Activated CD4-positive, CD25-positive, alpha-beta regulatory T cell treated with anti-CD3 and anti-CD28 coated beads, Interleukin-2, amount 50 U/mL, for 72 hours (primary cell): ENCODE results near the gene PTPRF.
A peak's percentile ranks its signal among the peaks of the same experiment; 100 is the strongest.

Experiments used
- DNase-seq: peaks from one replicate; pipeline ENCODE4 v3.0.0; 2021

The PTPRF gene

GRCh38 chr1:43513471-43514173 lies 17.1 kb upstream of the PTPRF start:
- no peak for DNase-seq

GRCh38 chr1:43518935-43519686 lies 11.6 kb upstream of the PTPRF start:
- no peak for DNase-seq

GRCh38 chr1:43520100-43520778 lies 10.4 kb upstream of the PTPRF start:
- no peak for DNase-seq

- no peak for DNase-seq
Observed at GRCh38 chr1:43521078-43521477, 9.6 kb upstream of the PTPRF start.

- DNase-seq = no peak
Observed at GRCh38 chr1:43521756-43522155, 8.9 kb upstream of the PTPRF start.

GRCh38 chr1:43522431-43522775 lies 8.3 kb upstream of the PTPRF start:
- no peak for DNase-seq

- DNase-seq = no peak
Observed at GRCh38 chr1:43522776-43523480, 7.8 kb upstream of the PTPRF start.

GRCh38 chr1:43524804-43525203 lies 5.9 kb upstream of the PTPRF start:
- DNase-seq = no peak

GRCh38 chr1:43526002-43526401 lies 4.7 kb upstream of the PTPRF start:
- no peak for DNase-seq

- DNase-seq = no peak
Observed at GRCh38 chr1:43527111-43527878, 3.4 kb upstream of the PTPRF start.

- peak; percentile 84 for DNase-seq
Observed at GRCh38 chr1:43529206-43529731, 1.4 kb upstream of the PTPRF start.

- DNase-seq = no peak
Observed at GRCh38 chr1:43531107-43531905, 623 bp downstream of the PTPRF start.

GRCh38 chr1:43531906-43532584 lies 1.4 kb downstream of the PTPRF start:
- DNase-seq = no peak

- no peak for DNase-seq
Observed at GRCh38 chr1:43532716-43533115, 2.0 kb downstream of the PTPRF start.

- DNase-seq = no peak
Observed at GRCh38 chr1:43533584-43533983, 2.9 kb downstream of the PTPRF start.

GRCh38 chr1:43534256-43534655 lies 3.6 kb downstream of the PTPRF start:
- no peak for DNase-seq

- no peak for DNase-seq
Observed at GRCh38 chr1:43536196-43536863, 5.6 kb downstream of the PTPRF start.

GRCh38 chr1:43536864-43537358 lies 6.2 kb downstream of the PTPRF start:
- no peak for DNase-seq

GRCh38 chr1:43537423-43538142 lies 6.9 kb downstream of the PTPRF start:
- DNase-seq = no peak

- DNase-seq = no peak
Observed at GRCh38 chr1:43538143-43538487, 7.4 kb downstream of the PTPRF start.
